ENCODE measurements around the gene OR2G2.

- no peak for TF ChIP-seq CTCF (IDR thresholded peaks at IDR 0.05; ENCODE audit: low read depth, low read length)
- TF ChIP-seq EZH2phosphoT487 (IDR thresholded peaks at IDR 0.05; ENCODE audit: low read depth) = no peak
Observed at GRCh38 chr1:247574664-247575063, 13.5 kb upstream of the OR2G2 start.

All from OCI-LY3 (cell line).